Measurements from ENCODE around the gene CACNA1H.

Gene CACNA1H

DNA sequence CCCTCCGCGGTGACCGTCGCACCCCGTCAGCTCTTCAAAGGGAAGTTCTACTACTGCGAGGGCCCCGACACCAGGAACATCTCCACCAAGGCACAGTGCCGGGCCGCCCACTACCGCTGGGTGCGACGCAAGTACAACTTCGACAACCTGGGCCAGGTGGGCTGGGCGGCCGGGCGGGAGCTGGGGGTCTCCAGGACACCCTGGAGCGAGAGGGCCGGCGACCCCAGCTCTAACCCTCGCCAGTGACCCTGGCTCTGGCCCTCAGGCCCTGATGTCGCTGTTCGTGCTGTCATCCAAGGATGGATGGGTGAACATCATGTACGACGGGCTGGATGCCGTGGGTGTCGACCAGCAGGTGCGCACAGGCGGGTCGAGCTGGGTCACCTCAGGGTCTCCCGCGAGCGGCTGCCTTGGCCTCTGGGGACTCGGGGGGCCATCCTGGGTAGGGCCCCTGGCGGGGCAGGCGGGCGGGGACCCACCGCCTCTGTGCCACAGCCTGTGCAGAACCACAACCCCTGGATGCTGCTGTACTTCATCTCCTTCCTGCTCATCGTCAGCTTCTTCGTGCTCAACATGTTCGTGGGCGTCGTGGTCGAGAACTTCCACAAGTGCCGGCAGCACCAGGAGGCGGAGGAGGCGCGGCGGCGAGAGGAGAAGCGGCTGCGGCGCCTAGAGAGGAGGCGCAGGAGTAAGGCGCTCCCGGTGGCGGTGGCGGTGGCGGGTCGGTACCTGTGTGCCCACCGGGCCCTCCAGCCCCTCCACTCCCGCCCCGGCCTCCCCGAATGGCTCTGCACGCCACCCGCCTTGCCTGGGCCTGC lies 58.8 kb downstream of the CACNA1H start:
- no peak for DNase-seq (ENCODE audit: low read depth in 2 of 2)

DNA sequence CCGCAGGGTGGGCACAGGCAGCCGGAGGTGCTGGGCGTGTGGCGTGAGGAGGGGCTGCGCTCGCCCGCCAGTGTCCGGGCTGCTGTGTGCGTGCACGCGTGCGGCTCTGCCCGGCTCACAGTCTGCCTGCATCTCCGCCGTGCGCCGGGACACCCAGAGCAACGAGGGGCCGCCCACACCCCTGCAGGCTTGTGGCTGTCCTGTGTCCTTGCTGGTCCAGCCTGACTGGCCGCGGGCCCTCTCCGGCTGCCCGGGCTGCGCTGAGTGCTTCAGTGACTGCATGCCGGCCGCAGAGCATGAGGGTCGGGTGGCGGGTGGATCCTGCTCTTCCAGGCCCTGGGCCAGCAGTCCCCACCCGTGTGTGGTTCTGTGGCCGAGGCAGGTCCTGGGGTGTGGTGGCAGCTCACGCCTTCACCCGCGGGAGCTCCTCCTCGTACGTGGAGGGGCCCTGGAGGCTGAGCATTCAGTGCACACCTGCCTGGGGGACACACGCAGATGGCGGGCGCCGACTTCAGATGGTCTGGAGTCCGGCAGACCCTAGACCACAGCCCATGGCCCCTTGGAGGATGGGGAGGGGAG lies 59.8 kb downstream of the CACNA1H start:
- DNase-seq (ENCODE audit: low read depth in 2 of 2) = no peak

DNA sequence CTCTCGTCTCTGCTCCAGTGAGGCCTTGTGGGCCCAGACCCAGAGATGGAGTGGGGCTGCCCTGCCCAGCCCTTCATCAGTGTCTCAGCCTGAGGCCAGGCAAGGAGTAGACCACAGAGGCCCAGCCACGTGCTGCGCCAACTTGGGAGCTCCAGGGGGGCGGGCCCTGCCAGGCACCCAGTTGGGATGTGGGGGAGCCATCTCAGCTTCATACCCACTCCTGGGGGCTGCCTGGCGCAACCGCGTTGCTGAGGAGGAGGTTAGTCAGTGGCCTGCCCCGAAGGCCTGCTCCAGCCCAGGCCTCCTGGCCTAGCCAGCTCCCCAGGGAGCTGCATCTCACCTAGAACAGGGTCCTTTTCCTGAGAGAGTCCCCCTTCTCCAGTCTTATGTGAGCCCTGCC lies 60.3 kb downstream of the CACNA1H start:
- no peak for DNase-seq (ENCODE audit: low read depth in 2 of 2)

DNA sequence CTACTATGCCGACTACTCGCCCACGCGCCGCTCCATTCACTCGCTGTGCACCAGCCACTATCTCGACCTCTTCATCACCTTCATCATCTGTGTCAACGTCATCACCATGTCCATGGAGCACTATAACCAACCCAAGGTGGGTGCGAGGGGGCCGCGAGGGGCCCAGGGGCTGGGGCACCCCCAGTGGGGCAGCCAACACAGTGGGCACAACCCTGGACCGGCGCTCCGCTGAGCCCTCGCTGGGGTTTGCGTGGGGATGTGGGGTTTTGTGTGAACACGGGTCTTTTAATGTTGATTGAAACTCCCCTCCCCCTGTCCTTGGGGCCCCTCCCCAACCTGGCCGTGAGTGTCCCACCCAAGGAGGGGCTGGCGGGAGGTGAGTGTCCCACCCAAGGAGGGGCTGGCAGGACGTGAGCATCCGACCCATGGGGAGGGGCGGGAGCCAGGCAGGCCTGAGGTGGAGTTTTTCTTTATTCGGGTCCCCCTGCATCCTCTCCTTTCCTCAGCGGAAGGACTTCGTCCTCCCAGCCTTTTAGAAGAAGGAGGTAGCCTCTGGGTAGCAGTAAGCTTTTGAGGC lies 61.0 kb downstream of the CACNA1H start:
- DNase-seq (ENCODE audit: low read depth in 2 of 2) = no peak

DNA sequence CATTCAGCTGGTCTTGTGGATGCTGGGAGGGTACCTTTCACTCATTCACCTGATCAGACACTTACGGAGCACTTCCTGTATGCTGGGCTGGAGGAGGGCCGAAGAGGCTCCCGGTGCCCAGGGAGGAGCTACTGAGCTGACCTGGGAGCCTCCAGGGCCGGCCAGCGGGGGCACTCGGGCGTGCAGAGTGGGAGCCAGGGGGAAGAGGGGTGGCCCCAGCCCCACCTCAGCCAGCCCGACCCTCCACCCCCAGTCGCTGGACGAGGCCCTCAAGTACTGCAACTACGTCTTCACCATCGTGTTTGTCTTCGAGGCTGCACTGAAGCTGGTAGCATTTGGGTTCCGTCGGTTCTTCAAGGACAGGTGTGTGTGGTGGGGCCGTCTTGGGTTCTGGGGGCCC lies 61.8 kb downstream of the CACNA1H start:
- no peak for DNase-seq (ENCODE audit: low read depth in 2 of 2)

DNA sequence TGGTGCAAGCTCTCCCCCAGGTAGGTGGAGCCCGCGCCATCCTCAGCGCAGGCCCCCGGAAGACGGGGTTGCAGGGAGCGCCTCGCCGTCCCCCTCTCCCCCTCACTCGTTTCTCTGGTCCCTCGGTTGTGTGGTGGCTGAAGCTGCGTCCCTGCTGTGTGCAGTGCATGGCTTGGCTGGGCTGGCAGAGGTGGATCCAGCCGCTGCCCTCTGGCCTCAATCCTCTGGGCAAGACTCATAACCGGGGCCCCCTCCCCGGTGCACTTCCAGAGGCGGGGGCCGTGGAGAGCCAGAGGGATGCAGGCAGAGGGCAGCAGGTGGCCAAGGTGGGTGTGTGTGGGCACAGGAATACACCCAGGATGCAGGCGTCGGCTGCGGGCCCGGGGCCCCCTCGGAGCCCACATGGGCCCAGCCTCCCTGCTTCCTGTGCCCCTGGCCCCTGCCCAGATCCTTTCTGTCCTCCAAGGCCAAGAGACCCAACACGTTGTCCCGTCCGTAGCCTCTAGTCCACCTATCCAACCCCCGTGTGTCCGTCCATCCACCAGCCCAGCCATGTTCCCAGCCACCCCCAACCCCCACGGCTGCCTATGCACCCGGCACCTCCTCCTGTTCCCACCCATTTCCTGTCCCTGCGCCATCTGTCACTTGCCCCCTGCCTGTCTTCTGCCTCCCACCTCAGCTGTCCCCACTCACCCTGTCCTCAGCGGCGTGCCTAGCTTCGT lies 62.8 kb downstream of the CACNA1H start:
- no peak for DNase-seq (ENCODE audit: low read depth in 2 of 2)

DNA sequence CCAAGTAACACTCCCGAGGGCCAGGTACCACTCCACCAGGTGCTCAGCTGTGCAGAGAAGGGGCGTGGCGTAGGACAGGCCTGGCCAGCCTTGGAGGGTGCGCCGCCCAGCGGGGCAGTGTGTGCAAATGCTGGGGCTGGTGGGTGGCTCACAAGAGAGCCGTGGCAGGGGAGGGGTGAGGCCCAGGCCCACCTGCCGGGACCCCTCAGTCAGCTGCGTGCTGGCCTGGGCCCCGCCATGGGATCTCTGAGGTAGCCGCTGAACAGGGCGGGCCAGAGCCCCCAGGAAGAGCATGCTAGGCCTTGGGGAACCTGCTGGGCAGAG lies 63.4 kb downstream of the CACNA1H start:
- DNase-seq (ENCODE audit: low read depth in 2 of 2) = no peak

DNA sequence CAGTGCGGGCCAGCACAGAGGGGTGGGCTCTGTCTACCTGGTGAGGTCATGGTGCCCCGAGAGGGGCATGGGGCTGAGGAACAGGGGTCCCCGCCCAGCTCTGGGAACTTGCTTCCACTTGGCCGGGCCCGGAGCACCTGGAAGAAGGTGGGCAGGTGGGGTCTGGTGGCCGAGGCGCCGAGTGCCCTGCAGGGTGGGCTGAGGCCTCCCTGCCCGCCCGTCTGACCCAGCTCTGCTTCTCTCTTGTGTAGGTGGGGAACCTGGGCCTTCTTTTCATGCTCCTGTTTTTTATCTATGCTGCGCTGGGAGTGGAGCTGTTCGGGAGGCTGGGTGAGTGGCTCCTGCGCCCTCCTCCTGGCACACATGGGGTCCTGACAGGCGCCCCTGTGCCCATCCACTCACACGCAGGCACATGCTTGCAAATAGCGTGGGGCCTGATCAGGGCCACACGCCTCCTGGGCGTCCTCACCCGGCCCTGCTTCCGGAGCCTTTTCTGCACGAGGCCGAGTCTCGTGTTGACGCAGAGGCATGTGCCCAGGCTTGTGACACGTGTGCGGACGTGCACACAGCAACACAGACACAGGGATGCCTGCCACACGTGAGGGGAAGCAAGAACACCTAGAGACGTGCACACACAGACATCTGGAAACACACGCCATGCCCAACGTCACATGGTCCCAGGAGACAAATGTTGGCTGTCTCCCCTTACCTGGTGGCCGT lies 63.9 kb downstream of the CACNA1H start:
- no peak for DNase-seq (ENCODE audit: low read depth in 2 of 2)

DNA sequence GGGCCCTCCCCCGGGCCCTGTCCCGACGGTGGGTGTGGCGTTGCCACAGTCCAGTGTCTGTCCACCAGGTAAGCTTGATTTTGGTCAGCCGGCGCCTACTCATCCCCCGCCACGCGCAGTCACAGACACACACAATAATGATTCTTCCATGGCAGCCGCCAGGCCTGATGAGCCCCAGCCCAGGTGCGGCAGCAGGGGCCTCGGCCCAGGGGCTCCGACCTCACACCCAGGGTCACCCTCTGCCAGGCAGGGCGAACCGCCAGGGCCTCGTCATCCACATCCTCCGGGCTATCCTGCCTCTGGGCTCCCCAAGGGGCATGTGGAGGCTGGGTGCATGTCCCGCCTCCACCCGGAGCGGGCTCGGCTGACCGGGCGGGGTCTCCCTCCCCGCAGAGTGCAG lies 64.6 kb downstream of the CACNA1H start:
- no peak for DNase-seq (ENCODE audit: low read depth in 2 of 2)

DNA sequence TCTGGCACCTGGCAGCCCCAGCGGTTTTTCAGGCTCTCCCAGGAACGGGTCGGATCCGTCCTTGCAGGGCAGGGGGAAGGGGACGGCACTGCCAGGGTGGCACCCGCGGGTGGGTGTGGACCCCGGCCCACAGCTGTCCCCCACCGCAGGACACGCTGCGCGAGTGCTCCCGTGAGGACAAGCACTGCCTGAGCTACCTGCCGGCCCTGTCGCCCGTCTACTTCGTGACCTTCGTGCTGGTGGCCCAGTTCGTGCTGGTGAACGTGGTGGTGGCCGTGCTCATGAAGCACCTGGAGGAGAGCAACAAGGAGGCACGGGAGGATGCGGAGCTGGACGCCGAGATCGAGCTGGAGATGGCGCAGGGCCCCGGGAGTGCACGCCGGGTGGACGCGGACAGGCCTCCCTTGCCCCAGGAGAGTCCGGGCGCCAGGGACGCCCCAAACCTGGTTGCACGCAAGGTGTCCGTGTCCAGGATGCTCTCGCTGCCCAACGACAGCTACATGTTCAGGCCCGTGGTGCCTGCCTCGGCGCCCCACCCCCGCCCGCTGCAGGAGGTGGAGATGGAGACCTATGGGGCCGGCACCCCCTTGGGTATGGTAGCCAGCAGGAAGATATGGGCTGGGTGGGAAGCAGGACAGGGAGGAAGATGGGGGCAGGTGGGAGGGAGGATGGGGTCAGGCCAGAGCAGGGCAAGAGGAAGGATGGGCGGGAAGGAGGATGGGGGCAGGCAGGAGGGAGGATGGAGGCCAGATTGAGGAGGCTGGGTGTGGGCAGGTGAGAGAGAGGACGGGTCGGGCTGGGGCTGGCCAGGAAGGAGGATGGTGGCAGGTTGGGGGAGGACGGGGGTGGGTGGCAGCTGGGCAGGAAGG lies 65.4 kb downstream of the CACNA1H start:
- no peak for DNase-seq (ENCODE audit: low read depth in 2 of 2)

DNA sequence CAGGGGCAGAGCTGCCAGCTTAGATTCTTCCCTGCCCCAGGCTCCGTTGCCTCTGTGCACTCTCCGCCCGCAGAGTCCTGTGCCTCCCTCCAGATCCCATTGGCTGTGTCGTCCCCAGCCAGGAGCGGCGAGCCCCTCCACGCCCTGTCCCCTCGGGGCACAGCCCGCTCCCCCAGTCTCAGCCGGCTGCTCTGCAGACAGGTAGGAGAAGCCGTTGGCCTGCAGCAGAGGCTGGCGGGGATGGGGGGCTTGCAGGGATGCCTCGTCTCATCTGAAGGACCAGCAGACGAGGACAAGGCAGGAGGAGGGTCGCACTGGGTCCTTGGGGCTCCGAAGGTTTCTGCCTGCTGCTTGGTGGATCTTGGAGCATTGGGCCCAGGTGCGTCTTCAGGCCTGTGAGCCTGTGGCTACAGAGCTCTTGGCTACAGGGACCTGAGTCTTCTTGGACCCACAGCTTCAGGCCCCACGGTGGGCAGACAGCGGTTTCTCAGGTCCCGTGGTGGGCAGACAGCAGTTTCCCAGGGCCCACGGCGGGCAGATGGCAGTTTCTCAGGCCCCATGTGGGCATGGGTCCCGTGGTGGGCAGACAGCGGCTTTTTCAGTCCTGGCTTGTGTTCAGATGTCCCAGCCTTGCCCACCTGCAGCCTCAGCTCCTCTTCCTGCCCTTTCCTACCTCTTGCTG lies 66.2 kb downstream of the CACNA1H start:
- no peak for DNase-seq (ENCODE audit: low read depth in 2 of 2)

DNA sequence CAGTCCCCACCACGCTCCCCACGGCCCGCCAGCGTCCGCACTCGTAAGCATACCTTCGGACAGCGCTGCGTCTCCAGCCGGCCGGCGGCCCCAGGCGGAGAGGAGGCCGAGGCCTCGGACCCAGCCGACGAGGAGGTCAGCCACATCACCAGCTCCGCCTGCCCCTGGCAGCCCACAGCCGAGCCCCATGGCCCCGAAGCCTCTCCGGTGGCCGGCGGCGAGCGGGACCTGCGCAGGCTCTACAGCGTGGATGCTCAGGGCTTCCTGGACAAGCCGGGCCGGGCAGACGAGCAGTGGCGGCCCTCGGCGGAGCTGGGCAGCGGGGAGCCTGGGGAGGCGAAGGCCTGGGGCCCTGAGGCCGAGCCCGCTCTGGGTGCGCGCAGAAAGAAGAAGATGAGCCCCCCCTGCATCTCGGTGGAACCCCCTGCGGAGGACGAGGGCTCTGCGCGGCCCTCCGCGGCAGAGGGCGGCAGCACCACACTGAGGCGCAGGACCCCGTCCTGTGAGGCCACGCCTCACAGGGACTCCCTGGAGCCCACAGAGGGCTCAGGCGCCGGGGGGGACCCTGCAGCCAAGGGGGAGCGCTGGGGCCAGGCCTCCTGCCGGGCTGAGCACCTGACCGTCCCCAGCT lies 67.3 kb downstream of the CACNA1H start:
- no peak for DNase-seq (ENCODE audit: low read depth in 2 of 2)

DNA sequence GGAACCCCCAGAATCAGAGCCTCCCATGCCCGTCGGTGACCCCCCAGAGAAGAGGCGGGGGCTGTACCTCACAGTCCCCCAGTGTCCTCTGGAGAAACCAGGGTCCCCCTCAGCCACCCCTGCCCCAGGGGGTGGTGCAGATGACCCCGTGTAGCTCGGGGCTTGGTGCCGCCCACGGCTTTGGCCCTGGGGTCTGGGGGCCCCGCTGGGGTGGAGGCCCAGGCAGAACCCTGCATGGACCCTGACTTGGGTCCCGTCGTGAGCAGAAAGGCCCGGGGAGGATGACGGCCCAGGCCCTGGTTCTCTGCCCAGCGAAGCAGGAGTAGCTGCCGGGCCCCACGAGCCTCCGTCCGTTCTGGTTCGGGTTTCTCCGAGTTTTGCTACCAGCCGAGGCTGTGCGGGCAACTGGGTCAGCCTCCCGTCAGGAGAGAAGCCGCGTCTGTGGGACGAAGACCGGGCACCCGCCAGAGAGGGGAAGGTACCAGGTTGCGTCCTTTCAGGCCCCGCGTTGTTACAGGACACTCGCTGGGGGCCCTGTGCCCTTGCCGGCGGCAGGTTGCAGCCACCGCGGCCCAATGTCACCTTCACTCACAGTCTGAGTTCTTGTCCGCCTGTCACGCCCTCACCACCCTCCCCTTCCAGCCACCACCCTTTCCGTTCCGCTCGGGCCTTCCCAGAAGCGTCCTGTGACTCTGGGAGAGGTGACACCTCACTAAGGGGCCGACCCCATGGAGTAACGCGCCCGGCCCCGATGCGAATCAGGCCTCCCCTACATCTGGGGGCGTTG lies 68.1 kb downstream of the CACNA1H start:
- DNase-seq (ENCODE audit: low read depth in 2 of 2) = no peak

DNA sequence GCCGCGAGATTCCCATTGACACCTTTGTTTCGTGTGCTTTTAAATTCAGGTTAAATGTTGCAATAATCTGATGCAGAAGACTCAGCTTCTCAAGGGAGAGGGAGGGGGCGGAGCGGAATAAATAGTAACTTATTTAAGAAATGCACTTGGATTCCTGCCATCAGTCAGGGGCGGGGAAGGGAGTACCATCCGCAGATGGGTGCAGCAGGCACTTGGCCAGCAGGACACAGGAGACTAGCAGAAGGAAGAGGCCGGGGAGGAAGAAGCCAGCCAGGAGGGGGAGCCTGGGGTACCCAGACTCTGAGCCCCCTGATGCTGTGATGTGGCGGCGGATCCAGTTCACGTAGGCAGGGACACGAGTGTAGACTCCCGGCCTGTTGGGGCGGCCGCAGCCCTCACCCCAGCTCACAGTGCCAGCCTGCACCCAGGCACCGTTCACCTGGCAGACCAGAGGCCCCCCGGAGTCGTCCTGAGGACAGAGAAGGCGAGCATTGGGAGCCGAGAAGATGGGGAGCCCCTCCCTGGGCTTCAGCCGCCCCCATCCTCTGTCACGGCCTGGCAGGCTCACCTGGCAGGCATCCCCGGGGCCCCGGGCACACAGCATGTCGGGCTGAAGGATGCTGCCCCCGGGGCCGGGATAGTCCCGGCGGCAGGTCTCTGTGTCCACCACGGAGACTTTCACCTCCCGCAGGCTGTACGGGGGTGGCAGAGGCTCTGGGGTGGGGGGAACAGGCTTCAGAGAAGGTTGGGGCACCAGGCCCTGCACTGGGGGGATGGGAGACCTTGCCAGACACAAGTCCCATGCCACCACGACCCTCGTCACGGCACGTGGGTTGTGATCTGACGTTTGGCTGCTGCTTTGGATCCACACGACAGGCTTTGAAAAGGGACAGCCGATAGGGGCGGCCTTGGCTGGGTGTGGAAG lies 69.0 kb downstream of the CACNA1H start:
- no peak for DNase-seq (ENCODE audit: low read depth in 2 of 2)

DNA sequence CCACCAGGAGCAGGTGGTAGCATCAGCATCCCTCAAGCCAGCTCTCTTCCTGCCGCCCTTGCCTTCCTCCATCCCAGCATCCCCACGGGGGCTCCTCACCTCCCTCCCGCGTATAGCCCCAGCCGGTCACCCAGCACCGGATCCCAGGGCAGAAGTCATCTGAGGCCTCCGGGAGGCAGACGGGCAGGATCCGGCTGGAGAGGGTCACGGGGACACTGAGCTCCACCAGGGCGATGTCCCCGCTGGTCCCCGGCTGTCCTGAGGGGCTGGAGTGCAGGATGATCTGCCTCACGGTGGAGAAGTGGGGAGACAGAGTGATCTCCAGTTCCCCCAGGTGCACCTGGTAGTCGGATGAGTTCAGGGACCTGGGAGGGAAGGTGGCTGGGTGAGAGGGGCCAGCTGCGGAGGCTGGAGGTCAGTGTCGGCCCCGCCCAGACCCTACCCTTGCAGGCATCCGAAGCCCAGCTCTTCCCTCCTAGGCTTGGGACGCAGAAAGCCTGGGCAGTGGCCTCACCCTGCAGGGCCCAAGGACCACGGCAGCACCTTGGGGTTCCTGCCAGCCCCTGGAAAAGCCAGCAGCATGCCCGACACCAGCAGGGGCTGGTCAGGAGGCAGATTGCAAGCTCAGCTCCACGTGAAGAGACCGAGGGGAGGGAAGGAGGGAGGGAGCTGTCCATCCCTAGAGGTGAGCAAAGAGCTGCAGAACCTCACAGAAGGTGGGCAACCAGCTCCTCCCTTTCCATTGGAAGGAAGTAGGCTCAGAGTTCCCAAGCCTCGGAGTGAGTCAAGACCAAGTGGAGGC lies 69.8 kb downstream of the CACNA1H start:
- DNase-seq (ENCODE audit: low read depth in 2 of 2) = no peak

DNA sequence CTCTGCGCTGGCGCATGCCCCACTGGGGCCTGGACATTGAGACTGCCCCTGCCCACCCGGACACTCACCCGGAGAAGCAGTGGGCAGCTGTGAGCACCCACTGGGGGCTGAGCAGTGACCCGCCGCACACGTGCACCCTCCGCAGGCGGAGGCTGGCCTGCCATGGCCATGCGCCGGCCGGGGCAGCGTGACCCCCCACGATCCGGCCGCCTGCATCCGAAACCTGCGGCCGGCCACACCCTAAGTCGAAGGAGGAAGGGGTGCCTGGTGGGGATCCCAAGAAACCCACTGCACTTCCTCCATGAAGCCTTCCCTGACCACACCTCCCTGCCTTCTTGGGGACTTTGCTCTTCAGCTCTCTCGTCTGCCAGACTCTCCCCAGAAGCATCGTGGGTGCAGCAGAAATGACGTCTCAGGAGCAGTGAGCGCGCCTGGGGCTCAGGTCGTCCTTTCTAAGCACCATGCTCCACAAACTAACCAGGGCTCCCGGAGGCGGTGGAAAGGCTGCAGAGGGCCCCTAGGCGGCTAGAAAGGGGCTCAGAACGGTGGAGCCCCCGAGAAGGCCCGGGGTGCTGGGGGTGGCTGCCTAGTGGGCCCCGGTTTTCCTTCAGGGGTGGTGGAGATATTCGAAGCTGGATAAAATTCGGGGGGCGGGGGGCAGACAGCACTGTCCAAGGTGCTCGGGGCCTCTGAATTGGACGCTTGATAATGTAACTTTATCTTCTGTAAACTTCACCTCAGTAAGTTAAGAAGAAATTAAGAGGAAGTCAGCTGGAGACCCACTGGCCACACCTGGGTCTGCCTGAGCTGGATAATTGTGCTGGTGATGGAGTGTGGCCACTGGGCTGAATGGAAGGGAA lies 70.7 kb downstream of the CACNA1H start:
- DNase-seq (ENCODE audit: low read depth in 2 of 2) = no peak

All from fibroblast of skin of left quadriceps (primary cell).